ENCODE data around the gene WIPF3.

The WIPF3 gene

GRCh38 chr7:29852457-29852856 is 46.1 kb downstream of the WIPF3 start:
- DNase-seq: no peak

- DNase-seq: no peak
Observed at GRCh38 chr7:29853072-29853471, 46.8 kb downstream of the WIPF3 start.

- DNase-seq: no peak
Observed at GRCh38 chr7:29853789-29854188, 47.5 kb downstream of the WIPF3 start.

GRCh38 chr7:29854257-29854938 is 48.1 kb downstream of the WIPF3 start:
- no peak for DNase-seq

GRCh38 chr7:29857654-29858053 is 51.3 kb downstream of the WIPF3 start:
- DNase-seq: no peak

GRCh38 chr7:29858191-29858951 is 52.1 kb downstream of the WIPF3 start:
- DNase-seq: no peak

- no peak for DNase-seq
Observed at GRCh38 chr7:29859104-29859503, 52.8 kb downstream of the WIPF3 start.

- no peak for DNase-seq
Observed at GRCh38 chr7:29859524-29860185, 53.3 kb downstream of the WIPF3 start.

- DNase-seq: no peak
Observed at GRCh38 chr7:29860186-29860585, 53.9 kb downstream of the WIPF3 start.

- no peak for DNase-seq
Observed at GRCh38 chr7:29861884-29862283, 55.6 kb downstream of the WIPF3 start.

GRCh38 chr7:29864656-29865055 is 58.3 kb downstream of the WIPF3 start:
- no peak for DNase-seq

- DNase-seq: no peak
Observed at GRCh38 chr7:29865526-29865925, 59.2 kb downstream of the WIPF3 start.

- peak; percentile 58 for DNase-seq
Observed at GRCh38 chr7:29866490-29866930, 60.2 kb downstream of the WIPF3 start.

- DNase-seq: no peak
Observed at GRCh38 chr7:29871787-29872398, 65.6 kb downstream of the WIPF3 start.

- DNase-seq: no peak
Observed at GRCh38 chr7:29873644-29874294, 67.5 kb downstream of the WIPF3 start.

- DNase-seq: no peak
Observed at GRCh38 chr7:29875741-29876140, 69.4 kb downstream of the WIPF3 start.

- no peak for DNase-seq
Observed at GRCh38 chr7:29877196-29877595, 70.9 kb downstream of the WIPF3 start.

GRCh38 chr7:29878081-29878688 is 71.9 kb downstream of the WIPF3 start:
- peak; percentile 26 for DNase-seq

GRCh38 chr7:29879609-29880008 is 73.3 kb downstream of the WIPF3 start:
- DNase-seq: no peak

- DNase-seq: no peak
Observed at GRCh38 chr7:29881724-29882123, 75.4 kb downstream of the WIPF3 start.

GRCh38 chr7:29882481-29882880 is 76.2 kb downstream of the WIPF3 start:
- no peak for DNase-seq

All from KG1 (cell line).